Ecto neural progenitor cell (in vitro differentiated cells): Measurements from ENCODE around the gene CNTN4.

Experiments used
- DNase-seq: peaks from one replicate; pipeline ENCODE4 v3.0.0-alpha.2; 2018; ENCODE audit warnings: low spot score

CNTN4 gene

GRCh38 chr3:2153053-2153452, 54.4 kb downstream of the CNTN4 start:
- no peak for DNase-seq

GRCh38 chr3:2153547-2153946, 54.9 kb downstream of the CNTN4 start:
- DNase-seq: no peak

- DNase-seq: no peak
Measured at GRCh38 chr3:2154621-2155020, 56.0 kb downstream of the CNTN4 start.

DNA sequence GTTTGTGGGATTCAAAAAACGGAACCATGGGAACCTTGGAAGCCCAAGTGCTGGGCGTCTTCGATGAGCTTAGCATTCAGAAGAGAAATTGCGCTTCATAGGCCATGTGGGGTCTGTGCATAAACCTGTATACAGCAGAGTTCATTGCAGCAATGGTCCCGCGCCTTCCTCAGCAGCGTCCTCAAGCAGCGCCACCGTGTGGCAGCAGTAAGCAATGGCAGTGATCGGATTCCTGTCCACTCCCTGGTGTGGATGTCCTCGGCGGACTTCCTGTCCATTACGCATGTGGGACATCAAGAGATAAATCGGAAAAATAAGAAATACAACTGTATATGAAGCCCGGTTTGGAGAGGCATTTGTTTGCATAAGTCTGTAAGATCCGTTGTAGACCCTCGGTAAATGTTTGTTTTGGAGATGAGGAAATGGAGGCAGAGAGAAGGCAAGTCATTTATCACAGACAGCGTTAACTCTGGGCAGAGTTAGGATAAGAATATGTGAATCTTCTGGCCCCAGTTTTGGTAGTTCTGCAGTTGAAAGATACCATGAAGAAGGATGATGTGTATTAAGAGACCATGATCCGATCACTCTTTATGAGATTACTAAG, 57.7 kb downstream of the CNTN4 start:
- peak; percentile 69 for DNase-seq

DNA sequence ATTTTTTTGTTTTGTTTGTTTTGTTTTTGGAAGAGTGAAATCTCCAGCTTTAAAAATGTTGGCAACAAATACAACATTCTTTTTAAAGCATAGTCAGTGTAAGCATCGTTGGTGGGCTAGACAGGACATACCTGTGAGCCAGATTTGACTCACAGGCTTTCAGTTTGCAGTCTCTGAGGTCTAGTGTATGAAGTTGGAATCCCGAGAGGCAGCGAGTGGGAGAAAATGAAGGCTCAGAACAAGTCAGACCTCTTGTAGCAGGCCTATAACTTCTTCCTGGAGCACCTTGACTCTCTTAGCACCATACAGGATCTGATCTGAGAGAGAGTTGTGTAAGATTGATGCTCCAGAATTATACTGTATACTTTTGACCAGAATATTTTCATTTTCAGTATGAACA, 60.2 kb downstream of the CNTN4 start:
- DNase-seq: no peak

GRCh38 chr3:2166552-2166951, 67.9 kb downstream of the CNTN4 start:
- DNase-seq: no peak

GRCh38 chr3:2172561-2173171, 74.0 kb downstream of the CNTN4 start:
- DNase-seq: no peak

- DNase-seq: no peak
Measured at GRCh38 chr3:2180634-2181033, 82.0 kb downstream of the CNTN4 start.

DNA sequence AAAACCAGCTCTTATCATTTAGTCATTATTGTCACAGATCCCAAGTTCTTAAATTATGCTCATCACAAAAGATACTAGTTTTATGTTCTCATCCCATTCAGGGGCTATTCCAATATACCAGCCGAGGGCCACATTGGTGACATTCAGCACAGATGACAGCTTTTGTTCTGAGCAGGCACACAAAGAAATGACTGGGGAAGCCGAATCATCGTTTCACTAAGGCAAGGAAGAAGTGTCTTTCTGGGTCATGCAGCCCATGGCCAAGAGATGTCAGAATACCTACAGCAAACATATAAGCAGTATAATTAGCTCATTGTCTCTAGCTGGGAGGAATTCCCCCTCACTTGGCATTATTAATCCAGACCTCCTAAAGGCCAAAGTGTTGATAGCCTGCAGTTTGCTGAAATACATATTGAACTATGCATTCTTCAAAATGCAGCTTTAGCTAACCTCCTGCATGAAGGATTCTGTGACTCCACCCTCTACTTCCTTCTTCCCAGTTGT, 100.2 kb downstream of the CNTN4 start:
- DNase-seq: no peak

DNA sequence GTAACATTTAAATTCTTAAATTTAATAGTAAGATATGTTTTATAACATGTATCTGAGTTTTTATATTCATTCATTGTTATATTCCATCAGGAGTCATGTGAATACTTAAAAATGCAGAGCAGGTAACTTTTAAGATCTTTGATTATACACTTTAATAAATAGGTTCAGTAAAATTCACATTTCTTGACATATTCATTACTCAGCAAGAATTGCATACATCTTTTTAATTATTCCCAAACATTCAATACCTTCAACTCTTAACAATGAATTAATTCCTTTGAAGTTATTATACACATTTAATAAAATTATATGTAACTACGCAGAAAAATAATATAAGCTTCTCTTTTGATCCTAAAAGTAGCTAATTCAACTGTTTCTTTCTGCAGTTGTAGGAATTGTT, 105.4 kb downstream of the CNTN4 start:
- no peak for DNase-seq

DNA sequence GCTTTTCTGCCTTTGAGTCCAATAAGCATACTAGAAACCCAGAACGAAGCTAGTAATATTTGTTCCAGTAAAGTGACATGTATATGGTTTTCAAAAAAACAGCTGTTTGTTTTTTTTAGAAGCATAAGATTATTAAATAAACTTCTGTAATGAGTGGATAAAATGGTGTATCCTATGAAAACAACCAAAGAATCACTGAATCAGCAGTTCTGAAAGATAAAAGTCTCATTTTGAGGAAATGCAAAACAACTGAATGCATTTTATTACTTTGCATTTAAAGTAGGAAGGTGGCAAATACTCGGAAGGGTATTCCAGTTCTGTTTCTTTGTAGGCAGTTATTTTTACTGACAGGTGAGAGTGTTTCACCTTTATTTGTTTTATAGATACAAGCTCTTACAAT, 107.0 kb downstream of the CNTN4 start:
- no peak for DNase-seq

GRCh38 chr3:2206536-2206935, 107.9 kb downstream of the CNTN4 start:
- no peak for DNase-seq

DNA sequence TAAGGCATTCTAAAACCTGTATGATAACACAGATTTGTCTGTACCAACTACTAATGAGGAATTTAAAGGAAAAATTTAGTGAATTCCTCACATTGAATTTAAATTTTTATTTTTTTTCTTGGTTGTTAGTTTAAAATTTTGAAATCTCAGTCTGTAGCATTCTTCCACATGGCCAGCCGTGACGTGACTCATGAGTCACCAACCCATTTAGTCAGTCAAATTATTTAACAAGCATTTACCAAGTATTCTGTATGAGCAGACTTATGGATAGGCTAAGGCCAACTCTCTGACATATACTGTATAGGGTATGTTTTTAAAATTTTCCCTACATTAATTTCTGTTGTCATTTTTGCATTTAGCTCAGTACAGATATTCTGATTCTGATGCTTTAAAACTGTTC, 112.9 kb downstream of the CNTN4 start:
- no peak for DNase-seq

GRCh38 chr3:2212206-2212605, 113.5 kb downstream of the CNTN4 start:
- DNase-seq: no peak

DNA sequence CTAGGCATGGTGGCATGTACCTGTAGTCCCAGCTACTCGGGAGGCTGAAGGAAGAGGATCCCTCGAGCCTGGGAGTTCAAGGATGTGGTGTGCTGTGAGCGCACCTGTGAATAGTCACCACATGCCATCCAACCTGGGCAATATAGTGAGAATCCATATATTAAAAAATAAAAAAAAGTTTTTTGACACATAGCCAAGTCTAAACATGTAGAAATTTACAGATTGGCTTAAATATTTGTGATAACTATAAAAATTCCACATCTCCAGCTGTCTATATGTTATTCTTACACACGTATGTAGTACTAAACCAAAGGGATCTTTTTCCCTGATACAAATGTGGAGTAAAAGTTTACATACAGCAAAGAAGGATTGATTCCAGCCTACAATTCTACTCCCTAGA, 119.7 kb downstream of the CNTN4 start:
- no peak for DNase-seq

- DNase-seq: no peak
Measured at GRCh38 chr3:2218816-2219215, 120.2 kb downstream of the CNTN4 start.

DNA sequence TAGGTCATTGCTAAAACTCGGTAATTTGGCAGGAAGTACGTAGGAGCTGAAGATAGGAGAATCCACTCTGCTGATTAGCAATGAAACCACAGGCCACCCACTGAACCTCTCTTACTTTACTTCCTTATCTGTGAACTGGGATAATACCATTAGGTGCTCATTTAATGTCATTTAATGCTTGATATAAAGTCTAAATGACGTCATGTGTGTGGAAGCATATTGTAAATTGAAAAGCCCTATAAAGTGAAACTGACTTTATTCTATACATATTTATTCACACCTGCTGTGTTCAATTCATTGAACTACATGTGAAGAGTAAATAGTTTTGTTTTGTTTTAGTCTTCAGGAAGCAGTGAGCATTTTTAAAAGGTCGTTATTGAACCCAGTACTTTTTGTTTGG, 137.5 kb downstream of the CNTN4 start:
- no peak for DNase-seq

- DNase-seq: no peak
Measured at GRCh38 chr3:2244137-2244536, 145.5 kb downstream of the CNTN4 start.

DNA sequence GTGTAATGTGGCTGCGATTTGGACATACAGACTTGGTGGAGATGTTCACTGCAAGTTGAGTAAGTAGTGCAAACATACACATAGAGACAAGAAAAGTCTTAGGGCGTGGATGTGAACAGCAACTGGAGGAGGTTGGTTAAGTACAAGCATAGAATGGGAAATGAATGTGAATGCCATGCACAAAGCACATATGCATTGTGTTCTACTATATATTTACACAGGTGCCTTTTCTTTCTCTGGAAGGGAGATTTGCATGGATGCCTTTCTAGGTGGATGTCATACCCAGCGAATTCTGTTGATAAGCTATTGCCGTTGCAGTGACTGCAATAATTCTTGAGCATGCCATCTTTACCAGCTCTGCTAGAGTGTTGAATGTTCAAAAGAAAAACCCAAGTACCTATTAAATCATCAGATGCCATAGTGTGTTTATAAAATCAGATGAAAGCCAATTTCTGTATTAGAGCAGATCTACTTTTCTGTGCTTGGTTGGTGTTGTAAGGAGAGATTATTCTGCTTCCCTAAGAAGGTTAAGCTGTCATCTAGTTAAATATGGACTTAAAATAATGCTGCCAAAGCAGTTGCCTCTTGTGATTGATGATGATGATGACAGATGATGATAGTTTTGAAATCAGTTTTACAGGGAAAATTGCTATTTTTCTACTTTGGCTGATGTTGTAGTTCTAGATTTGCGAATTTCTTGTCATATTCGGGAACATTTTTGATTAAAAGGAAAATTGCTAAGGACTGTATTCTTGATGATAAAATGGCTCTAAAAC, 148.4 kb downstream of the CNTN4 start:
- DNase-seq: no peak

- DNase-seq: no peak
Measured at GRCh38 chr3:2247831-2248230, 149.2 kb downstream of the CNTN4 start.

DNA sequence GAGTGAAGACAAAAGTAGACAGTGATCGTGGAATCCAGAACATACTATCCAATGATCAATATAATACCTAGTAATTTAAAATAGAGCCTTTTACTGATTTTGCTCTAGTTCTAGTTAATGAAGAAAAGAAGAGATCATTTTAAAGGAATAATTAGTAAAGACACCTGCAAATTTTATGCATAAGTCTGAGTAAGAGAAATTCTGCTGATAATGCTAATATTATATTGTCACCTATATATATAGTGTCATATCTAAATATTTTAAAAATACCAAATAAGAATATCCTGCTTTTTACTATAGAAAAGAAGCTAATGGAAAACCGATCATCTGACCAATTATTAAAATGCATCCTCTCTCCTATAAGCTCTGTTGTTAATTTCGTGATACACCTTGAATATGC, 152.1 kb downstream of the CNTN4 start:
- DNase-seq: no peak

DNA sequence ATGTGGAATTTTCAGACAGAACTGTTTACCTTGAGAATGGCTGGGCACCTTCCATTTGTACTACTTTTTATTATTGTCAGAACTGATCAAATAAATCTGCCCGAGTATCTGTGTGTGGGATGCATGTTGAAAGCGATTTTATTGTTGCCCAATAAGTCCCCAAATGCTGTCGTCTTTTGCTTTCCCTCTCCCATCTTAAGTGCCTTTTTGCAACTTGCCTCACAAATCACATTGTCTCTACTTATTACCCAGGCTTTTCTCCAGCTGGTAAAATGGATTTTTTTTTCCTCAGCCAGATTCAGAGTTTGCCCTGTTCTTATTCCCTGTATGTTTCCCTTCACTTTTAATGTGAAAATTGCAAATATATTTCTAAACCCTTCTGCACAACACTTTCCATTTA, 163.1 kb downstream of the CNTN4 start:
- DNase-seq: no peak

GRCh38 chr3:2262204-2262603, 163.5 kb downstream of the CNTN4 start:
- no peak for DNase-seq
